ENCODE data around the gene LELP1.
"Not testable (repeated sequence)": the region's sequence is repeated elsewhere in the genome, so short reads cannot be mapped to it uniquely, and the experiment has no call there.

The LELP1 gene

DNA sequence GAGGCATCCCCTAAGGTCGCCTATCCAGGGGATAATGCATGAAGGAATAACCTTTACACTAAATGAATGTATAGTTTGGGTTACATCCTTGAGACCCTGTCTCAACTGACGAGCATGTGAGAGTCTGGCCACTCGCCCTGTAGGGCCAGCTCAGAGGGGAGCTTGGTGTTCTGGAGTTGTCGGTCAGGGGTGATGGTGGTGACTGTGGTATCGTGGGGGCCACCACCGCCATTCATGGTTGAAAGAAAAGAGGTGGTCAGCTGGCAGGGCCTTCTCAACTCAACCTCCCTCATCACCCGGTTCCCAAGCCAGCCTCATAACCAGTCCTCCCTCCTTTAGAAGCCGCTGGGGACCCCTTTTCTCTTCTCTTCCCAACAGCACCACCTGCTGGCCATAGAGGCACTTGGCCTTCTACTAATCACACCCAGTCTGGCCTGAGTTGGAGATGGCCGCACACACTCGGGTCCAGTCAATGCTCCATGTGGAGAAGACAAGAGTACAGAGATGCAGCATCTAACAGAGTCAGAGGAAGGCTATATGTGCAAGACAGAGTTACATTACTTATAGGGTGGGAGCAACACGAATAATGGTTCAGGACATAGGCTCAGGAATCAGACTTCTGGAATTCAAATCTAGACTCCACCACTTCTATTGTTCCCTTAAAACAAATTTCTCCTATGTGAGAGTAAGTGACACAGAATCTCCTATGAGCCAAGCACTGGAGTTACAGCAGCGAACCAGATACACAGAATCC lies 26.0 kb downstream of the LELP1 start:
- not testable (repeated sequence) for DNase-seq (ENCODE audit: low read depth)

- DNase-seq (ENCODE audit: low read depth), result no peak
Observed at GRCh38 chr1:153231363-153231762, 28.1 kb downstream of the LELP1 start.

DNA sequence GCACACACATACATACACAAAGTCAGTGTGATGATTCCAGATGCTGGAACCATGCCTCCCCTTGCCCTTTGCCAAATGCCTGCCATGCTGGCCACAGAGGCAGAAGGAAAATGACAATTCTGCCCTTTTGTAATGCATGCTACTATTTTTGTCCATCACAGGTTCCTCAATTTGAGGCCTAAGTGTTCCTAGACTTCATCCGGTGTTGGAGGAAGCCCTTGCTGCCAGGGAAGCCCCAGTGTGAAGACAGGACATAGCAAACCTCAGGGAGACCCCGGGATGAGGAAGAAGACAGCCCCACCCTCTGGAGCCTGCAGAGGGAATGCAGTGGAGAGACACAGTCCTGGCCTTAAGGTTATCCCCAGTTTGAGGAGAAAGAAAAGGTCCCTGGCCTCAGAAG lies 28.6 kb downstream of the LELP1 start:
- DNase-seq (ENCODE audit: low read depth), result no peak

GRCh38 chr1:153232553-153232952 lies 29.3 kb downstream of the LELP1 start:
- no peak for DNase-seq (ENCODE audit: low read depth)

DNA sequence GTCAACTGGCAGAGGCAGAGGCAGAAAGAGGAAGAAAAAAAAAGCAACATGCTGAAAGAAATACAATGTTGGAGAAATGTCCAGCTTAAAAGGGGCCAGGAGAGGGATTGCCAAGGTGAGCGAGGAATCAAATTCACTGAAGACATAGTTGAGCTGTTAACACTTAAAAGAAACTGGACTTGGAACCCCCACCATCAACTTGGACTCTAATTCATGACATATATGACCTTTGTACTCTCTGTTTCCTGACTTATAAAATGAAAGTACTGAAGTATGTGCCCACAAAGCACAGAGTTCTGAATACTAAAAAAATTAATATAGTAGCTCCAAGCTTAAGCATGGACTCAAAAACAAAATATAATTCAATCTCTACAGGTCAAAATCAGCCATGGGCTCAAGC lies 30.2 kb downstream of the LELP1 start:
- no peak for DNase-seq (ENCODE audit: low read depth)

DNA sequence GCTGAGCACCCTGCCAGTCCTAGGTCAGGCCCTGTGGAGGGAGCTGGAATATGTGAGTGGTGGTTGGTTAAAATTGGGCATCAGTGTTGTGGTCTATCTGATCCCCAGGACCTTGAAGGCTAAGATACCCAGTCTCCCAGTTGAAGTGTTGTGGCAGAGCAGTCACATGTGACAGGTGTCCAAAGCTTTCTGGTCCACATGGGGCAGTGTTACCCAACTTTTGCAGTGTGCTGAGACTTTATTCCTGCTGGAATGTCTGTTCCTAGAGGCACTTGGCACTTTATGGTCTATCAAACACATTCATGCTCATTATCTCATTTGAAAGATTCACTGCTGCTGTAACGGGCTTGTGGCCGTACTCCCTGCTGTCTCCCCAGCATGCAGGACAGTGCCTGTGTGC lies 35.3 kb downstream of the LELP1 start:
- no peak for DNase-seq (ENCODE audit: low read depth)

- DNase-seq (ENCODE audit: low read depth), result no peak
Observed at GRCh38 chr1:153242160-153242559, 38.9 kb downstream of the LELP1 start.

GRCh38 chr1:153245466-153245865 lies 42.2 kb downstream of the LELP1 start:
- no peak for DNase-seq (ENCODE audit: low read depth)

DNA sequence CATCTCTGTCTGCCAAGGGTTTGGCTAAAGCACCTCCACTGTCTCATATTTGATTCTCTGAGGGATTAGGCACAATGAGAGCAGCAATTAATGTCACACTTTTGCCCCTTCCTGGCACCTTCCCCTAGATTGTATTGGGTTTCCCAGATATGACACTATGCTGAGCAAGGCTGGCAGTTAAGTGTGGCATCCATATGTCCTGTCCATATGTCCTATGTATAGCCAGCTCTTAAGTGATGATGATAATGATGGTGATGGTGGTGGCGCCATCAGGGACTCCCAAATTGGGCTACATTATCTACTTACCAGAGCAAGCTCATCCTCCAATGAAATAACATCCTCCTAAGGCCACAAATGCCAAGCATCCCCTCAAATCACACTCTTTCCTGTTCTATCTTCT lies 42.8 kb downstream of the LELP1 start:
- DNase-seq (ENCODE audit: low read depth), result no peak

GRCh38 chr1:153246825-153247224 lies 43.6 kb downstream of the LELP1 start:
- no peak for DNase-seq (ENCODE audit: low read depth)

DNA sequence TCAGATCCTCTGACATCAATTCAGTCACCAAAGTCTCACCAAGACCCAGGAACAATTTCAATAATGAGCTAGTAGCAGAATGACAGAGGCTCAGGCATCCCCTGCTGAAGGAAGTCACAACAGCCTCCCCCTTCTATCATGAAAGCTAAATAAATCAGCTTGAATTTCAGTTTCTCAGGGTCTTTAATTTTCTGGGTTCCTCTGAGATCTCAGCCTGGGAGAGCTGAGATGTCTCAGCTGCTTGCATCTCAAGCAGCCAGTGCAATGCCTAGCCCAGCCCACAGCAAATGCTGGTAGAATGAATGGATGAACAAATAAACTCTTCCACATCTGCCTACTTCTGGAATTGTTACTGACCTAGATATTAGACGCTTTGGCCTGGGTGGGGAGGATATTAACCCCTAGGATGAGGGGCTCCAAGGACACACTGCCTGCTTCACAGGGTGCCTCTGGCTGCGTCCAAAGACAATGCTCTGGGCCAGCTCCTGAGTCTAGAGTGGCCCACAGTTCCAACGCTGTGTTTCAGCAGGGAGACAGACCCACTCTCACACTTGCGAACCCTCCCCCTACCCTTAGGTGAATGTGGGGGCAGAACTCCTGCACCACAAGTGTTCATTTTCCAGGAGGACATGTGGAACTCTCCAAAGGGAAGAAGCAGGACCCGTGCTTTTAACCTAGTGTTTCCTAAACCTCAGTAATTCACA lies 45.1 kb downstream of the LELP1 start:
- no peak for DNase-seq (ENCODE audit: low read depth)

DNA sequence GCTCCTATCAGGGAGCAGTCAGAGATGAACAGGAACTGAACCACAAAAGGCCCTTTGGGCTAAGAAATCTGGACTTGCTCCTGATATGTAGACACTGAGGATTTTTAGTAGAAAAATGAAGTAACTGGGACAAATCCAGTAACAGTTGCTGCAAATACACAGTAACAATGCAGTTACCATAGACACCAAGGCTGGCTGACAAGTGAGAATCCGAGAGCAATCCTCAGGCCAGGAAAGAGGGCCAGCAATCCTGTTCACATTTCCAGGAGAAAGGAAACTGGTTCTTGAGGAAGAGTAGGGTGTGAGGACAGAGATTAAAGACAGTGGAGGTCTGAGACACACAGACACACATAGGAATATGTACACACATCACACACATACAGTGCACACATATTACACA lies 46.9 kb downstream of the LELP1 start:
- DNase-seq (ENCODE audit: low read depth), result no peak

DNA sequence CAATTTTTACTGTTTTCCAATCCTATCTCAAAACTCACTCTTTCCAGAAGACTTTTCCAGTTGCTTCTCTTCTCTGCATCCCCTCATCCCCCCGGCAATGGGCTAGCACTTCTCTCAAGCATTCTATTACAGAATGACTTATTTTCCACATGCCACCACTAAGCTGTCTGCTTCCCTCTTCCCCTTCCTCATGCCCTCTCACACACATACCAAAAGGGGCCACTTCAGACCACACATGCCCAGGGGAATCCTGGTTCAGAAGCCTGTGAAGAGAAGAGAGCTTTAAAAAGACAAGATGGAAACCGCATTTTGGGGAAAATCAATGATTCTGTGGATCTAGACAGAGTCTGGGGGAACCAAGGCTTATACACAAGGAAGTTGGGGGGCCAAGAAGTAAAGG lies 47.9 kb downstream of the LELP1 start:
- DNase-seq (ENCODE audit: low read depth), result no peak

DNA sequence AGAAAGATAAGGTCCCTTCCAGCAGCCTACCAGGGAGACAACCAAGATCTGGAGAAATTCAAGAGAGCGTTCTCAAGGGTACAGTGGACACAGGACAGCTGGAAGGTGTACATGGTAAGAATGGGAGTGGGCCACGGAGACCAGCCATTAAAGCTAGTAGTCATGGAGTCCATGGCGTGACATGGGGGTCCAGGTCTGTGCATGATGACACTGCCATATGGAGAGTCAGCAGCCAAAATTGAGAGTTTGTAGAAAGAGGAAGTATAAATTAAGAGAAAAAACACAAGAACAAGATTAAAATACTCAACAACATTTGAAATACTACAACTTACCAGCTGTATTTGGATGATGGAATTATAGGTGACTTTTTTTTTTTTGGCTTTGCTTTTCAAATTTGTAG lies 48.3 kb downstream of the LELP1 start:
- DNase-seq (ENCODE audit: low read depth), result no peak

DNA sequence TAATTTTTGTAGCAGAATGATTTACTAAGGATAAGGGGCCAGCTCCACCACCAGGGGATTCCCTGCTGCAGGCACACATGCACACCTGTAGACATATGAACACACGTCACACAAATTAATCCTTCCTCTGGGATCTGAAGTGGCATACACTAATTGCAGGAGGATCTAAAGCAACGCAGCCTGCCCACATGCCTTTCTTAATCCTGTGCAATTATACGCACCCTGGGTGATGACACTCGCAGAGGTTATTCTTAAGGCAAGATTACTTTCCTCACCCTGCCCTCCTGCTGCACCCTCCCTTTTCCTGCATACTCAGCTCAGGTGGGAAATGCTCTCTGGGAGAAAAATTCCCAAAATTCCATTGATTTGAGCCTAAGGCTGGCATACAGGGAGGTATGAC lies 48.8 kb downstream of the LELP1 start:
- no peak for DNase-seq (ENCODE audit: low read depth)

DNA sequence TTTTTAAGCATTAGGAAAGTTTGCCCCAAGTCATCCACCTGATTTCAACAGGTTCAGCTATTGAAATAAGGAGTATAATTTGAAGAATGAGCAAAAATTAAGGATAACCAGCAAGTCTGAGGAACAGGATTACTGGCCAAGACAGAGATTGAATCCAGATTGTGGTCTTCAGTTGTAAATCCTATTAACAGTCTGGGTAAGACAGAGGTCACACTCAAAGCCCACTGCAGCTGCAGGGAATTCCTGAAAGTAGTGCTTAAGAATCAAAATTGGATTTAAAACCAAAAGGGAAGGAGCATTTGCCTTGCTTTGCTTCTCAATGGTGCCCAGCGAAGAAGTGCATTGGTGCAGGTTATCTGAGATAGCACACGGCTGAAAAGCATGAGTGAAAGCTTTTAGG lies 49.8 kb downstream of the LELP1 start:
- no peak for DNase-seq (ENCODE audit: low read depth)

DNA sequence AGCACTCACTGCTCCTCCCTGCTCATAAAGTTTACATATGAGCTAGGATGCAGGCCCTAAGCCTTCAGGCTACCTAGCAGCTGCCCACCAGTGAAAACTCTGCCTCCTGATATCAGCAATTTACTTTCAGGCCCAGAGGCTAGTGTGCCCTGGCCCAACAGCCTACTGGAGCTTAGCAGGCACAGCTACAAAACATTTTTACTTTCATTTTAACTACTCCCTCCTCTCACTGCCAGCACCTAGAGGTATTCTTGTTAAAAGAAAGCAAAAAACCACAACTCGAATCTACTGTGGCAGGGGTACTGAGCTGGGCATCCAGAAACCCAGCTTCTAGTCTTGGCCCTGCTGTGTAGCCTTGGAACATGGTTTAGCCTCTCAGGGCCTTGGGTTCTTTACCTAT lies 50.5 kb downstream of the LELP1 start:
- DNase-seq (ENCODE audit: low read depth), result no peak
